Measurements from ENCODE around the gene ATF1.
"Not testable (repeated sequence)": the region's sequence is repeated elsewhere in the genome, so short reads cannot be mapped to it uniquely, and the experiment has no call there.

Gene ATF1

GRCh38 chr12:50824914-50825313, 61.0 kb downstream of the ATF1 start:
- H3K27ac Mint-ChIP-seq = peak overlapping the region in 1 of 3 experiments; percentile 16
- TF ChIP-seq, protein P1, sequence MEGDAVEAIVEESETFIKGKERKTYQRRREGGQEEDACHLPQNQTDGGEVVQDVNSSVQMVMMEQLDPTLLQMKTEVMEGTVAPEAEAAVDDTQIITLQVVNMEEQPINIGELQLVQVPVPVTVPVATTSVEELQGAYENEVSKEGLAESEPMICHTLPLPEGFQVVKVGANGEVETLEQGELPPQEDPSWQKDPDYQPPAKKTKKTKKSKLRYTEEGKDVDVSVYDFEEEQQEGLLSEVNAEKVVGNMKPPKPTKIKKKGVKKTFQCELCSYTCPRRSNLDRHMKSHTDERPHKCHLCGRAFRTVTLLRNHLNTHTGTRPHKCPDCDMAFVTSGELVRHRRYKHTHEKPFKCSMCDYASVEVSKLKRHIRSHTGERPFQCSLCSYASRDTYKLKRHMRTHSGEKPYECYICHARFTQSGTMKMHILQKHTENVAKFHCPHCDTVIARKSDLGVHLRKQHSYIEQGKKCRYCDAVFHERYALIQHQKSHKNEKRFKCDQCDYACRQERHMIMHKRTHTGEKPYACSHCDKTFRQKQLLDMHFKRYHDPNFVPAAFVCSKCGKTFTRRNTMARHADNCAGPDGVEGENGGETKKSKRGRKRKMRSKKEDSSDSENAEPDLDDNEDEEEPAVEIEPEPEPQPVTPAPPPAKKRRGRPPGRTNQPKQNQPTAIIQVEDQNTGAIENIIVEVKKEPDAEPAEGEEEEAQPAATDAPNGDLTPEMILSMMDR (IDR thresholded peaks at IDR 0.05; ENCODE audit: unreplicated experiment in 3 of 3) = no peak
- H3K4me3 Mint-ChIP-seq = no peak overlapping the region
- H3K27me3 Mint-ChIP-seq (ENCODE audit: low read depth) = no peaks in the 10 kb centered on the region
- H3K4me1 Mint-ChIP-seq = peaks cover 17% of the 10 kb centered on the region
- no peaks in the 10 kb centered on the region for H3K9me3 Mint-ChIP-seq
- H3K36me3 Mint-ChIP-seq (ENCODE audit: low read depth) = no peaks in the 10 kb centered on the region

GRCh38 chr12:50825372-50825838, 61.5 kb downstream of the ATF1 start:
- peak overlapping the region in 1 of 3 experiments; percentile 16 for H3K27ac Mint-ChIP-seq
- H3K4me1 Mint-ChIP-seq = peaks cover 17% of the 10 kb centered on the region
- no peaks in the 10 kb centered on the region for H3K36me3 Mint-ChIP-seq (ENCODE audit: low read depth)
- no peaks in the 10 kb centered on the region for H3K27me3 Mint-ChIP-seq (ENCODE audit: low read depth)
- no peak overlapping the region for H3K4me3 Mint-ChIP-seq
- H3K9me3 Mint-ChIP-seq = no peaks in the 10 kb centered on the region
- TF ChIP-seq, protein P1 (IDR thresholded peaks at IDR 0.05; ENCODE audit: unreplicated experiment in 3 of 3) = peak; percentile 33 to 57 (median 45)

DNA sequence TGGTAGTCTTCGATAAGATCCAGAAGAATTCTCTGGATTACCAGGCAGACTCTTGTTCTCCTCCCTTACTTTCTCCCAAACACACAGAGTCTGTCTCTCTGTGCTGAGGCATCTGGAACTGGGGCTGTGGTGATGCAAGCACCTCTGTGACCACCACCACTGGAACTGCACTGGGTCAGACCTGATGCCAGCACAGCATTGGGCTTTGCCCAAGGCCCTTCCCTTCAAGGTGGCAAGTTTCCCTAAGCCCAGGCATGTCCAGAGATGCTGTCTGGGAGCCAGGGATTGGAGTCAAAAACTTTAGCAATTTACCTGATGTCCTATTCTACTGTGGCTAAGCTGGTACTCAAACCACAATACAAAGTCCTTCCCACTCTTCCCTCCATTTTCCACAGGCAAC, 64.2 kb downstream of the ATF1 start:
- peaks cover 17% of the 10 kb centered on the region for H3K4me1 Mint-ChIP-seq
- H3K4me3 Mint-ChIP-seq = no peak overlapping the region
- H3K27ac Mint-ChIP-seq = no peak overlapping the region
- peaks cover 7% of the 10 kb centered on the region for H3K9me3 Mint-ChIP-seq
- H3K36me3 Mint-ChIP-seq (ENCODE audit: low read depth) = no peaks in the 10 kb centered on the region
- H3K27me3 Mint-ChIP-seq (ENCODE audit: low read depth) = no peaks in the 10 kb centered on the region
- TF ChIP-seq, protein P1 (IDR thresholded peaks at IDR 0.05; ENCODE audit: unreplicated experiment in 3 of 3) = no peak

DNA sequence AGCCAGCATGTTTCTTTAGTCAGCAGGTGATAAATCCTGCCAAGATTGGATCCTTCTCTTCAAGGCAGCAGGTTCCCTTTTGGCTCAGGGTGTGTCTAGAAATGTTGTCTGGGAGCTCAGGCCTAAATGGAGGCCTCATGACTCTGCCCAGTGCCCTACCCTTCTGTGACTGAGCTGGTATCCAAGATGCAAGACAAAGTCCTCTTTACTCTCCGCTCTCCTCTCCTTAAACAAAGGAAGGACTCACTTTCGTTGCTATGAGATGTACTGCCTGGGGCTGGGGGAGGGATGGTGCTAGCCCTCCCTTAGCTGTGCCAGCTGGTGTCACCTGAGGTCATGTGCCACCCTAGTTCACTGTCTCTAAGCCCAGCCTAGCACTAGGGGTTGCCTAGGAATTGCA, 65.0 kb downstream of the ATF1 start:
- H3K4me3 Mint-ChIP-seq = no peak overlapping the region

GRCh38 chr12:50833801-50834200, 69.9 kb downstream of the ATF1 start:
- not testable (repeated sequence) for H3K27ac Mint-ChIP-seq; H3K36me3 Mint-ChIP-seq (ENCODE audit: low read depth); H3K4me3 Mint-ChIP-seq; H3K4me1 Mint-ChIP-seq; H3K27me3 Mint-ChIP-seq (ENCODE audit: low read depth)
- H3K9me3 Mint-ChIP-seq = peaks cover 31% of the 10 kb centered on the region

More for the DNA sequence above, 65.0 kb downstream of the ATF1 start:
- Mint-ChIP-seq H3K36me3 (ENCODE audit: low read depth) (no peaks in the 10 kb centered on the region), H3K9me3 (peaks cover 12% of the 10 kb centered on the region), H3K4me1 (peaks cover 17% of the 10 kb centered on the region), H3K27ac (no peak overlapping the region), H3K27me3 (ENCODE audit: low read depth) (no peaks in the 10 kb centered on the region)
- TF ChIP-seq, protein P1 (IDR thresholded peaks at IDR 0.05; ENCODE audit: unreplicated experiment in 3 of 3) = no peak

DNA sequence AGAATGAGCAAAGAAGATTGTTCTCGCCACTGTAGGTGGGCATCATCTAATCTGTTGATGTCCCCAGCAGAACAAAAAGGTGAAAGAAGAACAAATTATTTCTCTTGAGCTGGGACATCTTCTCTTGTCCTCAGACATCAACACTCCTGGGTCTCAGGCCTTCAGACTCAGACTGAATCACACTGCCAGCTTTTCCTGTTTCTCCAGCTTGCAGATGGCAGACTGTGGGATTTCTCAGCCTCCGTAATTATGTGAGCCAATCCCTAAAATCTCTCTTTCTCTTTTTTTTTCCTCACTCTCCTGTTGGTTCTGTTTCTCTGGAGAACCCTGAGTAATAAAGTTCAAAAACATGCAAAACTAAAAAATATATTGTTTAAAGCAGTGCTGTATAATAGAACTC, 75.1 kb downstream of the ATF1 start:
- Mint-ChIP-seq H3K4me3 (no peak overlapping the region), H3K9me3 (peaks cover 30% of the 10 kb centered on the region), H3K27me3 (ENCODE audit: low read depth) (peaks cover 4% of the 10 kb centered on the region), H3K4me1 (no peaks in the 10 kb centered on the region), H3K27ac (no peak overlapping the region), H3K36me3 (ENCODE audit: low read depth) (no peaks in the 10 kb centered on the region)
- TF ChIP-seq, protein P1 (IDR thresholded peaks at IDR 0.05; ENCODE audit: unreplicated experiment in 3 of 3) = no peak

Data from nephron (organoid).